GM18907 (cell line): ENCODE results near the gene SYNGR4.
"Not testable (repeated sequence)": the region's sequence is repeated elsewhere in the genome, so short reads cannot be mapped to it uniquely, and the experiment has no call there.

Source experiments
- ATAC-seq: cut with Tn5 transposase; IDR thresholded peaks from one replicate; pipeline ENCODE4 v1.9.1; 2021; ENCODE audit warnings: mild to moderate bottlenecking, moderate library complexity; ENCODE audit not compliant: unreplicated experiment

Gene SYNGR4

GRCh38 chr19:48370955-48371354 is 6.8 kb downstream of the SYNGR4 start:
- no peak for ATAC-seq

- no peak for ATAC-seq
Measured at GRCh38 chr19:48371367-48371766, 7.2 kb downstream of the SYNGR4 start.

GRCh38 chr19:48371771-48372170 is 7.6 kb downstream of the SYNGR4 start:
- not testable (repeated sequence) for ATAC-seq

GRCh38 chr19:48372904-48373303 is 8.7 kb downstream of the SYNGR4 start:
- ATAC-seq, result no peak

- ATAC-seq, result no peak
Measured at GRCh38 chr19:48373567-48373966, 9.4 kb downstream of the SYNGR4 start.

- ATAC-seq, result no peak
Measured at GRCh38 chr19:48378194-48378570, 14.0 kb downstream of the SYNGR4 start.

- no peak for ATAC-seq
Measured at GRCh38 chr19:48379058-48379457, 14.9 kb downstream of the SYNGR4 start.

- ATAC-seq, result no peak
Measured at GRCh38 chr19:48381178-48381950, 17.2 kb downstream of the SYNGR4 start.

GRCh38 chr19:48382286-48382685 is 18.1 kb downstream of the SYNGR4 start:
- ATAC-seq, result no peak

- ATAC-seq, result no peak
Measured at GRCh38 chr19:48385461-48386087, 21.4 kb downstream of the SYNGR4 start.

GRCh38 chr19:48386981-48387380 is 22.8 kb downstream of the SYNGR4 start:
- no peak for ATAC-seq

- no peak for ATAC-seq
Measured at GRCh38 chr19:48390188-48391099, 26.3 kb downstream of the SYNGR4 start.

- peak; percentile 65 for ATAC-seq
Measured at GRCh38 chr19:48391100-48392005, 27.2 kb downstream of the SYNGR4 start, which contains the start of gene KDELR1. KDELR1 (minus strand) TSS chr19:48391551; CDS start chr19:48391358, 193 bp downstream.

- not testable (repeated sequence) for ATAC-seq
Measured at GRCh38 chr19:48392006-48392344, 27.8 kb downstream of the SYNGR4 start.

- ATAC-seq, result no peak
Measured at GRCh38 chr19:48392860-48393558, 28.8 kb downstream of the SYNGR4 start.

GRCh38 chr19:48393559-48394330 is 29.6 kb downstream of the SYNGR4 start, which contains the start of gene GRIN2D:
GRIN2D (plus strand) TSS chr19:48393668; CDS start chr19:48398393, 4,725 bp downstream.
- no peak for ATAC-seq

- ATAC-seq, result no peak
Measured at GRCh38 chr19:48394331-48395169, 30.4 kb downstream of the SYNGR4 start.

GRCh38 chr19:48395170-48395455 is 30.9 kb downstream of the SYNGR4 start:
- ATAC-seq, result no peak
